ENCODE data around the gene CD59.

- TF ChIP-seq POLR2A (IDR thresholded peaks at IDR 0.05): no peak
- no peak for TF ChIP-seq CTCF (IDR thresholded peaks at IDR 0.05 in 8 of 11, conservative IDR thresholded peaks at IDR 0.05 in 3 of 11)
- TF ChIP-seq POLR2AphosphoS5 (IDR thresholded peaks at IDR 0.05): no peak
Observed at GRCh38 chr11:33695051-33695566, 41.1 kb downstream of the CD59 start.
